Activated CD8-positive, alpha-beta T cell treated with anti-CD3 and anti-CD28 coated beads for 36 hours (primary cell): ENCODE results near the gene CDH13. TPM values are rescaled to one million over a fixed set of nuclear protein-coding genes. Genes with fewer than 3 reads are reported as not detected.

Experiments
- ATAC-seq: fragments of 200-7000 bp; cut with Tn5 transposase; one replicate; pipeline ENCODE4 v1.10.0; 2021; ENCODE audit warnings: mild to moderate bottlenecking, moderate library complexity
- CTCF ChIA-PET: fragments of 350-600 bp; sonication (Branson Sonifier 250); formaldehyde crosslinking; loops from one replicate; lab custom pipeline; 2021; ENCODE audit warnings: antibody characterized with exemption; lab: Charles Lee
- POLR2A ChIA-PET: fragments of 350-600 bp; sonication (Branson Sonifier 250); formaldehyde crosslinking; loops from one replicate; lab custom pipeline; 2021; ENCODE audit warnings: antibody characterized with exemption; lab: Charles Lee
- DNase-seq: peaks from one replicate; pipeline ENCODE4 v3.0.0-alpha.2; 2020
- H3K27ac Mint-ChIP-seq: one replicate; pipeline ENCODE4 v1.8.0; 2021; ENCODE audit warnings: mild to moderate bottlenecking, mixed read lengths
- H3K27me3 Mint-ChIP-seq: one replicate; pipeline ENCODE4 v1.8.0; 2021; ENCODE audit warnings: mixed read lengths
- H3K36me3 Mint-ChIP-seq: one replicate; pipeline ENCODE4 v1.8.0; 2021; ENCODE audit warnings: low read depth, mixed read lengths
- H3K4me1 Mint-ChIP-seq: one replicate; pipeline ENCODE4 v1.8.0; 2021; ENCODE audit warnings: low read depth, mixed read lengths
- H3K4me3 Mint-ChIP-seq: one replicate; pipeline ENCODE4 v1.8.0; 2021; ENCODE audit warnings: mild to moderate bottlenecking, moderate library complexity, mixed read lengths
- H3K9me3 Mint-ChIP-seq: one replicate; pipeline ENCODE4 v1.8.0; 2021; ENCODE audit warnings: mixed read lengths
- CTCF ChIP-seq: fragments of 200-600 bp; IDR thresholded peaks from one replicate; pipeline ENCODE4 v1.8.0; 2022; ENCODE audit warnings: antibody characterized with exemption, mild to moderate bottlenecking
- intact Hi-C: fragments of 100-400 bp; cut with micrococcal nuclease; formaldehyde crosslinking; loops from one replicate; pipeline ENCODE4 v1.10.0; 2022
- total RNA-seq, 2 experiments: library from RNA; stranded (reverse); gene quantifications; one replicate each; pipeline ENCODE4 v1.2.3, GENCODE V29; 2021

CDH13 gene
- total RNA-seq, 2 experiments from 2014 or later: not detected

- Mint-ChIP-seq H3K4me1 (no peaks in the 10 kb centered on the region), H3K4me3 (no peak overlapping the region), H3K27ac (no peak overlapping the region), H3K9me3 (peaks cover 1% of the 10 kb centered on the region), H3K27me3 (peaks cover 4% of the 10 kb centered on the region), H3K36me3 (no peaks in the 10 kb centered on the region)
- intact Hi-C loops: no loop called here
- CTCF ChIA-PET: no interaction called here
- POLR2A ChIA-PET: no interaction called here
- DNase-seq (no peak), ATAC-seq (no peak)
- no peak for TF ChIP-seq CTCF
Observed at GRCh38 chr16:82843606-82844271, 217.0 kb downstream of the CDH13 start.

GRCh38 chr16:82845116-82845515 lies 218.3 kb downstream of the CDH13 start:
- ChIA-PET POLR2A (no interaction called here), CTCF (no interaction called here)
- no peak for TF ChIP-seq CTCF
- DNase-seq: no peak
- Mint-ChIP-seq H3K9me3 (no peaks in the 10 kb centered on the region), H3K4me3 (no peak overlapping the region), H3K27me3 (peaks cover 5% of the 10 kb centered on the region), H3K36me3 (no peaks in the 10 kb centered on the region), H3K27ac (no peak overlapping the region), H3K4me1 (no peaks in the 10 kb centered on the region)
- intact Hi-C loops: no loop called here
- no peak for ATAC-seq

GRCh38 chr16:82846806-82847205 lies 220.0 kb downstream of the CDH13 start:
- Mint-ChIP-seq H3K27ac (no peak overlapping the region), H3K9me3 (no peaks in the 10 kb centered on the region), H3K4me3 (no peak overlapping the region), H3K27me3 (peaks cover 6% of the 10 kb centered on the region), H3K4me1 (no peaks in the 10 kb centered on the region), H3K36me3 (no peaks in the 10 kb centered on the region)
- CTCF ChIA-PET: no interaction called here
- ATAC-seq: no peak
- no peak for TF ChIP-seq CTCF
- DNase-seq: no peak
- POLR2A ChIA-PET: no interaction called here
- intact Hi-C loops: no loop called here

GRCh38 chr16:82848013-82848412 lies 221.2 kb downstream of the CDH13 start:
- no peak for DNase-seq
- CTCF ChIA-PET: no interaction called here
- Mint-ChIP-seq H3K4me1 (no peaks in the 10 kb centered on the region), H3K9me3 (no peaks in the 10 kb centered on the region), H3K36me3 (no peaks in the 10 kb centered on the region), H3K4me3 (no peak overlapping the region), H3K27ac (no peak overlapping the region), H3K27me3 (peaks cover 6% of the 10 kb centered on the region)
- POLR2A ChIA-PET: interaction anchor here (0.7 kb wide), 1 partner anchor 1622 kb away, joined by 4 read pairs; no protein-coding TSS in a partner anchor
- TF ChIP-seq CTCF: no peak
- no peak for ATAC-seq
- intact Hi-C loops: no loop called here

- ChIA-PET CTCF (no interaction called here), POLR2A (interaction anchor here (1.0 kb wide), 1 partner anchor 37 kb away, joined by 3 read pairs; no protein-coding TSS in a partner anchor)
- Mint-ChIP-seq H3K9me3 (peaks cover 2% of the 10 kb centered on the region), H3K36me3 (no peaks in the 10 kb centered on the region), H3K4me1 (no peaks in the 10 kb centered on the region), H3K27me3 (peaks cover 8% of the 10 kb centered on the region), H3K4me3 (no peak overlapping the region), H3K27ac (no peak overlapping the region)
- ATAC-seq: no peak
- DNase-seq: no peak
- no peak for TF ChIP-seq CTCF
- intact Hi-C loops: no loop called here
Observed at GRCh38 chr16:82852388-82853008, 225.7 kb downstream of the CDH13 start.
